GM21381 (cell line): ENCODE data around the gene FGF14.

ENCODE experiments used
- ATAC-seq: cut with Tn5 transposase; IDR thresholded peaks from one replicate; pipeline ENCODE4 v1.9.1; 2021; ENCODE audit warnings: mild to moderate bottlenecking, moderate library complexity; ENCODE audit not compliant: unreplicated experiment

Gene FGF14

DNA sequence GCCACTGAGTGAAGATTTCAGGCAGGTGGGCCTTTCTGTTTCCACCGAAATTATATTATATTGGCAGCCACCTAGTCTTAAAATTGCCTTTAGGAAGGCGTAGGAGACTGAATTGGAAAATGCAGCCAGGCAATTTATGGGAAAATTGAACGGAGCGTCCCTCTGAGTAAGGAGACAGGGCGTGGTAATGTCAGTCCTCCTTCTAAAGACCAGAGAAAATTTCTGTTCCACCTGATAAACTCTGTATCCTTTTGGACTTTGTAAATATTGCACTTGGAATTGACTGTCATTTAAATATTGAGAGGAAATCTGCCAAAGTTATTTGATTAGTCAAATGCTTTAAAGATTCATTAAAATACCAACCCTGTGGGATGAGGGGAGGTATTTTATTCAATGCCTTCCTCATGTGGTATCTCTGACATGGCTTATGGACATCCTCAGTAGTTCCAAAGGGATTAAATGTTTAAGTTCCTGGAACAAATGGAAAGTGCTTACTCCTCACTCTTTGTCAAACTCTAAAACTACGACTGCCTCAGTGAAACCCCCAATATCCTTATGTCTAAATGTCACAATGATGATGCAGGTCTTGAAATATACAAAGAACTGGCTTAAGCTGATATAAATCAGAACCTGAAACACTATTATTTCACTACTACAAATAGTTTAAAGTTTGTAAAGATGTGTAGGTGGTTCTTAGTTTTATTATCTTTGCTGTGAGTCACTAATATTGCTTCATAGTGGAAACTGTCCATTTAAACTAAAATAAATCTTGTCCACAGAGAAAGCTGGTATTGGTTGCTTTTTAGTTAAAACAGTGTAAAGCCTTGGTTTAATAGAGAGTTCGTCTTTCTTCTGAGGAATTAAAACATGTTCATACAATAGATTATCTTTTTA is 203.2 kb downstream of the FGF14 start:
- ATAC-seq: no peak

DNA sequence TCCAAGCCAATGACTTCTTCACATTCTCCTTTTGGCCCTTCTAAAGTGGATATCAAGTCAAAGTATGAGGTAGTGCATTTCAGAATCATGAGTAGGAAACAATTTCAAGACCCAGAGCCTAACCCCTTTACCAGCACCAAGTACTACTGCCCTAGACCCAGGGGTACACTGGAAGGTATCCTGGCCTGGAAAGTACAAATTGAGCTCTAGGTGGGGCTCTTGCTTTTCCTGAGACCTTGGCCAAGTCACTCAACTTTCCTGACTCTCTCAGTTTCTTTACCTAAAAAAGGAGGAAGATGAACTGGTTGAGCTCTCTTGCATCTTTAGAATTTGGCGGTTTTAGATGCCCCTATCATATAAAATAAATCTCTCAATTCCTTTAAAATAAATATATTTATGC is 204.7 kb downstream of the FGF14 start:
- no peak for ATAC-seq

DNA sequence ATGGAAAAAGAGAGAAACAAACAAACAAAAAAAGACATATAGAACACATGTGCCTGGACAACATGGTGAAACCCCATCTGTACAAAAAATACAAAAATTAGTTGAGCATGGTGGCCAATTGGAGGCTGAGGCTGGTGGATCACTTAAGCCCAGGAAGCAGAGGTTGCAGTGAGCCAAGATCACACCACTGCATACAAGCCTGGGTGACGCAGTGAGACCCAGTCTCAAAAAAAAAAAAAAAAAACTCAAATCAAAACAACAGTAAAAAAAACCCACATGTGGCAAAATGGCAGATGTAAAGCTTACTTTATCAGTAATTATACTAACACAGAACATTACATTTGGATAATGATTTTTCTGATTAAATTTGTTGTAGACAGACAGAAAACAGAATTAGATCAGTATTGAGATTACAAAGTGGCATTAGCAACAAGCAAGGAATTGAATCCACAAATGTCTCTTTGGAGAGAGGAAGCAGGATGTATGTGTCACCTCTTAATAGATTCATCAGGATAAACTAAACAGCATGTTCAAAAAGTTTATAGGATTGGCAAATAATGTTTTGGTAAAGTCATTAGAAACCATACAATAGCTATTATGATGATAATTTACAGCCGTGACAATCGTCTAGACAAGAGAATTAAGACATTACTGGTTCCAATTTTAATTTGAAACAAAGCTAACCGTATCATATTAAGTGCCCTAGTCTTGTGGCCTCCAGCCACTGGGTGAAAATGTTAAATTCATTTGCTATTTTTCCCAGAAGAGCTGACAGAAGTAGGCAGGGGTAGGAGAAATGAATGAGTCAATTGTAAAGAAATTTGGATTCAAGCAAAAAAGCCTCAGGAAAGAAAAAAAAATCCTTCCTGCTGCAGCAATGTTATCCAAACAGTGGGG is 206.0 kb downstream of the FGF14 start:
- ATAC-seq: no peak

DNA sequence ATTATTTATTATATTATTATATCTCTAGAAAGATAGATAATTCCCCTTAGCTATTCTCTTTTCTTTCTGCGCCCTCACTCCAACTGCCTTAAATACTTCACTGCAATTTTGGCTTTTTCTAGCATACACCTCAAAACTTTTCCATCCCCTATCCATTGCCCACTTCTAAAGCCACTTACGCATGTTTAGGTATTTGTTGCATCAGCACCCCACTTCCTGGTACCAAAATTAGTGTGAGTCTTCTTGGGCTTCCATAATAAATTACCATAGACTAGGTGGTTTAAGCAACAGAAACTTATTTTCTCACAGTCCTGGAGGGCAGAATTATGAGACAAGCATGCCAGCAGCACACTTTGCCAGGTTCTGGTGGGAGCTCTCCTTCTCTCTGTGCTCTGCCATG is 209.0 kb downstream of the FGF14 start:
- ATAC-seq: no peak

DNA sequence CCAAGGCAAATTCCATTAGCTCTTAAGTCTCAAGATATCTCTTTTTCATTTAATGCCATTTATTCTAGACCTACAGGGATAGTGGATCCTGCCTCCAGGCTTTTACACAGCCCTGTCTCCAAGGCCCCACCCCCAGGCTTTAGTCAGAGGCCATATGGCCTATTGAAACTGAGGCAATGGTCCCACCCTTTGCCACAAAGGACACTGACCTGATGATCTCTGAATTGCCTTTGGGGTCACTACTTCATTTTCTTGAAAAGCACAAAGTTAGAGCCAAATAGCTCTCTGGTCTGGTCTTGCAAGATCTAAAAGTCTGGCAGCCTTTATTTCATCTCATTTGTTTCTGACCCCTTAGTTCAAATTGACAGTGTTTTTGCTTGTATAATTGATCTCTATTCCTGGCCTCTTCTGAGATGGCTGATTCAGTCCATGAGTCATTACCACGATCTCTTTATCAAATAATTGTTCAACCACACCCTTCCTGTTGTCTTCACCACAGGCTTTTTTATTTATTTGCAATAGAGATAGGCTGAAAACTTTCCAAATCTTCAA is 209.8 kb downstream of the FGF14 start:
- ATAC-seq: no peak

DNA sequence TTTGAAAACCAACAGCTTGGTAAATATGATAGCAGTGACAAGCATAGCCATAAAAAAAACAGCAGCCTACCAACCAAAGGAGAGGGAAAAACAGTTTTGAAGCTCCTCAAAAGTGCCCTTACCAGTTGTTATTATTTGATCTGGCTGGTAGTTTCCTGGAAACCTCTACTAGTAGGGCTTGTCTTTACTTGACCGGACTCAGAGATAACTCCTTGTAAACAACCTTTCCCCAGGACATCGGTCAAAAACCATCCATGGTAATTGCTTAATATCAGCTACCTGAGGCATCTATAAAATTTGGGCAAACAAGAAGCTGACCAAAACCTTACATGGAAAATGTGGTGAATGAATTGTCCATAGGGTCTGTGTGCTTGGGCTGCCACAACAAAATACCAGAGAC is 210.9 kb downstream of the FGF14 start:
- ATAC-seq: no peak

DNA sequence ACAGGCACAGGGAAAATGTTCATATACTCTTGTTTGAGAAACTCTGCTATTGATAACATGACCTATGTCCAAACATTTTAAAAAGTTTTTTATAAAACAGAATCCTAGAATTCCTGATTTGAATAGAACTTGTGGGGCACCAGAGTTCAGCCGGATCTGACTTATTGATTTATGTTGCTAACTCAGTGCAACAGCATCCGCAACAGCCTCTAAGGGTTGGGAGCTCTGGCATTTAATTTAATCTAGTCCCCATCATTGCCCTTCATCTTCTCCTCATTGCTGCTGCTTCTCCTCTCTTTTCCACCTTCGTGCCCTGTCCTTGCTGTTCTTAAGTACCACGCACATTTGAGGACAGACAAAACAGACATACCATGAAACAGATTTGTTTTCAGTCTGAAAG is 214.5 kb downstream of the FGF14 start:
- no peak for ATAC-seq

DNA sequence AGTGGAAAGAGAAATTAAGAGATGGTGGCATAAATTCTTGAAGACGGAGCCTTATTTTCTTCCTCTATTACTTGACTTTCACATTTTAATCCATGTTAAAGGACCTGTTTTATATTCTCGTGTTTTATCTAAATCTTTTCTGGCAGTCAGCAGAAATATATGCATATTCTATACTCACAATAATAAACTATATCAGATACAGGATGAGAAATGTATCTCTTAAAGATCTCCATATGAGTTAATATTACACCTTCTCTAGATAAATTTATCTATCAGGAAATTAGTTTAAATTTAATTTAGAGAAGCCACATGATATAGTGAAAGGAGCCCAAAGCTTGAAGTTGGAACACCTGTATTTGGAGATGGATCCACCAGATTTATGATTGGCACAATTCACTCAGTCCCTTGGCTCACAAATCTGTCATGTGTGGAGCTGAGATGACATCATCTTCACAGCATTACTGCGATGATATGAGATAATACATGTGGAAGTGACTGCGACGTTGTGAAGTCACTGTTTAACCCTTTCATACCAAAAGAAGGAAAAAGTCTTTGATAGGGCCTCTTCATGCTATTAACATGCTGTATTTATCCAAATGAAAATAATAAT is 216.4 kb downstream of the FGF14 start:
- ATAC-seq: no peak

DNA sequence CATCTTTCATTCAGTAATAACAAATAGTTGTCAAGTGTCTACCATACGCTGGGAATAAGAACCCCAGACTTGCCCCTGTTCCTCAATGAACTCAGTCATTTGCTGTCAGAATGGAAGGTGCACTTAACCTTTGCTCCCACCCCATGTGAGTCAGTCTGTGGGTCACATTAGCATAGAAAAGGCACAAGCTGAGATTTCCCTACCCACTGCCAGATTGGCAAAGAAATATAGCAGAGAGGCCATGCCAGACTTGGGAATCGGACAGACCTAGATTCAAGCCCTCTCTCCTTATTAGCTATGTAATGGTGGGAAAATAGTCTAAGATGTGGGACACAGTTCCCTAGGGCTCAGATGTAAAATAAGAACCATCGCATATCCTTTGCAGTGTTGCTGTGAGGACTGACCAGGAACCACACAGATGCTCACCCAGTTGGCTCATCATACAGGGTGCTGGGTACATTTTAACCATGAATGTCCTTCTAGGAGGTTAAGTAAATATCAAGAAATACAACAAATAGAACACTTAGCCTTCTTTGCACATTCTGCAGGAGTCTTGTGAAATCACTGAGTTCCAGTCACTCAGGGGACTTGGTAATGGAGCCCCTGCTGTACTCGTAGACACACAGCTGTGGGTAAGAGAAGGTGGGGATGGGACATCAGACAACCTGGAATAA is 218.2 kb downstream of the FGF14 start:
- no peak for ATAC-seq

DNA sequence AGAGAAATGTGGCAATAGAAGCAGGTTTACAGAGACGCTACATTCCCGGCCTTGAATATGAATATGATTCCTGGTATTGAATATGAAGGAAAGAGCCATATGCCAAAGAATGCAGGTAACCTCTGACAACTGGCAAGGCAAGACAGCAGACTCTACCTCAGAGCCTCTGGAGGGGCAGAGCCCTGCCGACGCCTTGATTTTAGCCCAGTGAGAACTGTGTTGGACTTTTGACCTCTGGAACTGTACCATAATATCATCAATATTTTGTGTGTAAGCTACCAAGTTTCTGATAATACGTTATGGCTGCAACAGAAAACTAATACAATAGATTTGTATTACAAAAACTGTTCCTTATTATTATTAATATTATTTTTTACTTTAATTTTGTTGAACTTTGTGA is 219.7 kb downstream of the FGF14 start:
- no peak for ATAC-seq

DNA sequence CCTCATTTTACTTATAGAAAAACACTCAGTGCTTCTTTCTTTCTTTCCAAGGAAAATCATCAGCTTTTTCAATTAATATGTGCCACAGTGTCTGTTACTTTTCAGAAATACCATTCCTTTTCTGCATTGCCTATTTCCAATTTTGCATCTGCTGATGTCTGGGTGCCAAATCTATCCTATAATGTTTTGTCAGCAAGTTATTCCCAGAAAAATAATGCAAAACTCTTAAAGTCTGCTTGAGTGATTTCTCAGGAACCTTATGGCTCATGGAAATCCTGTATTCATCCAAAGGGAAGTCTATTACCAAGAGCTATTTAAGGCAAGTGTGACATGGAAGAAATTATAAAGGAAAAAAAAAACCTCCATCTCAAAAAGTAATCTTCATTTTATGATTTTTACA is 224.4 kb downstream of the FGF14 start:
- ATAC-seq: no peak

DNA sequence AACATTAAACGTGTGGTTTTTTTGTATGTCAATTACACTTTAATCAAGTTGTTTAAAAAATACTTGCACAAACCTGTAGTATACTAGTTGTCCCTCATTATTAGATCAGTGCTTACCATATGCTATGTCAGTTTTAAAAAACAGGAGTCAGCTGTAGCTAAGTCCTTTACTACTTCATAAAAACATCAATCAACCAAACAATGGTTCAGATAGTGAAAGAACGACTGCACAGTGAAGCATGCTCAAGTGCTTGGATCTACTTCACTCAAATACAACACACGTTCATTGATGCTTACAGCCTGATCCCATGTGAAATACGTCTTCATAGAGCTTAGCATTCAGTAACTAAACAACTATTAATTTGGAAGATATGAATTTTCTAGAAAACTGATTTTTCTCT is 225.0 kb downstream of the FGF14 start:
- ATAC-seq: no peak

DNA sequence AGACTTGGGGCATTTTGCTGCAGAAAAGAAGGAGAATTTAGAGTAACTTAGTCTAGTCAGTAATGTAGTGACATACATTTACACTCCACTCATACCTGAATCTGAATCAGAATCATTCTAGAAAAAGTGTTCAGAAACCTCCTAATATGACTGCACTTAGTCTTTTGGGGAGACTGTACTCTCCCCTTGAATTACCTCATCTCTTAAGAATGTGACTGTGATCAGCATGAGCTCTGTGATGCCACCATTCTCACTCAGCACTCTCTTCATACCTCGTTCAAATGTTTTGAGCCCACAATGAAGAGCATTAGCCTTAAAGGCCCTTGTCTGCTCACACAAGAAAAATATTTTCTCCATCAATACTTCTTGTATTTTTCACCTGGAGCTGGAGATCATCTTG is 229.4 kb downstream of the FGF14 start:
- no peak for ATAC-seq

DNA sequence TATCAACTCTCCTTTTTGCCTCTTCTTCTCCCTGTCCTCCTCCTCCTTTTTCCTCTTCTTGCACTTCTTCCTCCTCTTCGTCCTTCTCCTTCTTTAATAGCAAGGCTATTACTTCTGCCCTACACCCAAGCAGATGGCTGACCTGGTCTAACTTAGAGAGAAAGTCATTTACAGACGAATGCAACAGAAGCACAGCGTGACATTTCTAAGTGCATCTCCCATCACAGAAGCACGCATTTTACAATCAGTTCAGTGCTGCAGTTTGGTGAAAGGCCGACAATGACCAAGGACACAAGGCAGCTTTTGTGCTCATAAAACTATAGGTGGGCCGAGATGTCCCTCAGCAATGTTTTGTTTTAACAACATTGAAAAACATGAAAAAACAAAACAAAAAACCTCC is 231.5 kb downstream of the FGF14 start:
- ATAC-seq: no peak

DNA sequence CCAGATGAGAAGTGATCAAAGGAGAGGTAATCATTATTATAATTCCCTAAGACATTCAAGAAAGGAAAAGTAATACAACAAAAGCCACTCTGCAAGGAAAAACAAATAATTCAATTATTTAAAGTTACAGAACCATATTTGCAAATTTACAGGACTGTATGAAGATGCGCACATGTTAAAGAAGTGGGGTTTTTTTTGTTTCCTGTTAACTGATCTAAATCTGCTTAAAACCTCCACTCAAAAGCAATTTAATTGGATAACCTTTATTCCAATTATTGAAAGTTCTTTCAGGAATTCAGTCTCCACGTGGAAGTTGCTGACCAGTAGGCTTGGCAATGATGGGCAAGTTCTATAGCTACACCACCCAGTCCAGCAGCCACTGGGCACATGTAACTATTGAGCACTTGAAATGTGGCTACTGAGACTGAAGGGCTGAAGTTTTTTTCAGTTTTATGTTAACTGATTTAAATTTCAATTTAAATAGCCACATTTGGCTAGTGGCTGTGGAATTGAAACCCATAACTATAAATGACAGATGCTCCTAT is 232.3 kb downstream of the FGF14 start:
- ATAC-seq: no peak

DNA sequence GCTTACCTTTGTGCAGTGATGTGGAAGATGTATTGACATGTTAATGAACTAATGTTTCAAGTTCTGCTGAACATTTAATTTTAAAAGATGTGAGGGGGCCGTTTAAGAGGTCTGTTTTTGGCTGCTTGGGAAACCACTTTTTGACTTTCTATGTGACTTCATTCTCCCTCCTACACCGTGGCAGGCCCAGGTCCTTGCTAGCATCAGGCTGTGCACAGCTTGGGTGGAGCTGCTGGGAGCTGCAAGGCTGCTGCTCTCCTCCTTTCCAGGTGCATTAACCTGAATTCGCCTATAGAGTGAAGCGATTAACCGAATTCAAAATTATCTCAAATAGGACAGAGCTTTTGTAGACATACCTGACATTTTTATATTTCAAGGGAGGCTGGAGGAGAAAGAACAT is 249.1 kb downstream of the FGF14 start:
- no peak for ATAC-seq

DNA sequence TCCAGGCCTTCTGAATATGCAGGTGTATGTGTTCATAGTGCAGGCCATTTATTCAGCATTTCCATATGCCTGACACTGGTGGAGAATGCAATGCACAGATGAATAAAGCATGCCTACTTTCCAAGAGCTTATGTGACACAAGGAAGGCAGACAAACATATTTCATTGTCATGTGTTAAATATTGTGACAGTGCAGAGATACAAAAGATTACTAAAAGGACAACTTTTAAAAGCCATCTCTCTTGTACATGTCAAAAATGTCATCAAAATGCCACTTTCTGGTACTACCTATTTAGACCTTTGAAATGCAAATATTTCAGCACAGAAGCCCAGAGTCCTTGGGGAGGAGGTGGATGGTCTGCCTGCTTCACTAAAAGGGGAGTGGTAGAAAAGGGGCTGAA is 254.5 kb downstream of the FGF14 start:
- no peak for ATAC-seq

DNA sequence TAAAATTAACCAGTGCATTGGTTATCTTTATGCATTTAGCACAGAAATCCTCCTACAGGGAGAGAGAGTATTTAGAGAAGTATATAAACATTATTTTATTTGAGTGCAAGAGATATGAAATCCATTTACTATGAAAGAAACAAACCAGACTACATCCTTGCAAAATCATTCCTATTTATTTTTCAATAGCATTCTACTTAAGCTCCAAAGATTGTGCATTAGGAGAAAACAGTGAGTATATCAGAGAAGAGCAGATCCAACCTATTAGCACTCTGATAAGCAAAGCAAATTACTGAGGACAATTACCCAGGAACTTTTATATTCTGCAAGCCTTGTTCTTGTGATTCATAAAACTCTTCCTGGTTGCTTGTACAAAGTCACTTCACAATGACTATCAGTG is 256.1 kb downstream of the FGF14 start:
- no peak for ATAC-seq

DNA sequence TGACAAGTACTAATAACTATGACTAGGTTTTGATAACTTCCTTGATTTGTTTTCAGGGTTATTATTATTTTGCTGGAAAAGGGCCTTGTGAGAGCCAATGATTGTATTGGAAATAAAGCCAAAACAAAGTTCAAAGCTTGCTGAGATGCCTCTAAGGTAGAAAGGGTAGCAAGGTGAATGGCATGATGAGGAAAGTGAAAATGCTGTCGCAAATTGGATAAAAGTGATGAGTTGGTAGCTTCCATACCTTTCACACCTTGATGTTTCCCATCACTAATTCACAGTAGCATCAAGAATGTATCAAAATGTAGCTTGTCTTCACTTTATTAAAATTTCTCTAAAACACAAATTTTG is 259.4 kb downstream of the FGF14 start:
- no peak for ATAC-seq

DNA sequence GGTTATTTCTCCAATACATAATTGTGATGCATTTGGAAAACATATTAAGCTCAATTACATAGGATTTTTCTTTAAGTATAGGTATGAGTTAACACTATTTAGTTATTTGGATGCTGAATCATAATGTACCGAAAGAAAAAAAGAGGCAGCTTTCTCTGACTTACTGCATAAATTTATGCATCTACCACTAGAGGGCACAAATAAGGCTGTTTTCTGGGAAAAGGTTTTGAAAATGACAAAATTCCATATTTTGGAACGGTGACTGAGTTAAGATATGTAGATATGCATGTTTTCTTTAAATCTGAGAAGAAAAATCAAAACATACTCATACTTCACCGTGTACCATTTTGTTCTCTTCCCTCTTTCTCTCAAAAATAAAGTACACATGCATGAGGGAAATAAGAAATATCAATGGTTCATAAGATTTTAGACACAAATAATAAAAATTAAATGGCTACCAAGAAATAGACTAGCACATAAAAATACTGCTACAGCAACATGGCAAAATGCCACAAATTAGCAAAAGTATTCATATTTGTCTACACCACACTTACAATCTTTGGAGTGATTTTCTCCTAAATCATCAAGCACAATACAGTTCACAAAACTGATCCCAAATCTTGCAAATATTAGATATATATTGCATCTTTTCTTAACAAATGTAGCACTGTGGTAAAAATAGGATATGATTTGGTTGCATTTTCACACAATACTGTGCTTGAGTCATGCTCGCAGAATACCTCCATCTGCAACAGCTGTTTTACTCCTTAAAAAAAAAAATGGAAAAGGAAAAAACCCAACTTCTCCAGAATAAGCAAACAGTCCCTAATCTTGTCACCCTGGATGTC is 260.0 kb downstream of the FGF14 start:
- ATAC-seq: no peak
